Esophagus squamous epithelium (tissue), 4 donors: Measurements from ENCODE around the gene CST3.

Source experiments
- CTCF ChIP-seq, 6 experiments: fragments of 450-650 bp in 4 of 6; fragments of 200-600 bp in 2 of 6; sonication (generic) in 2 of 6; IDR thresholded peaks; one replicate each; pipeline ENCODE4 v1.5.1; 2016 to 2019; ENCODE audit warnings: antibody characterized with exemption in 6 of 6, mild to moderate bottlenecking in 4 of 6, moderate library complexity in 4 of 6
- POLR2A ChIP-seq, 4 donors: fragments of 450-650 bp; IDR thresholded peaks; one replicate each; pipeline ENCODE4 v1.6.1; 2017; ENCODE audit warnings: antibody characterized with exemption in 4 of 4, mild to moderate bottlenecking in 4 of 4, moderate library complexity in 3 of 4

GRCh38 chr20:23636908-23637281, 860 bp downstream of the CST3 start:
- TF ChIP-seq CTCF (IDR thresholded peaks at IDR 0.05) (no peak), POLR2A (IDR thresholded peaks at IDR 0.05) (no peak)
